HG03159 (cell line): ENCODE results near the gene TRIM44.
"Not testable (repeated sequence)": the region's sequence is repeated elsewhere in the genome, so short reads cannot be mapped to it uniquely, and the experiment has no call there.

ENCODE experiments used
- ATAC-seq: cut with Tn5 transposase; IDR thresholded peaks from one replicate; pipeline ENCODE4 v1.9.1; 2021; ENCODE audit warnings: mild to moderate bottlenecking, moderate library complexity; ENCODE audit not compliant: unreplicated experiment

Gene TRIM44

DNA sequence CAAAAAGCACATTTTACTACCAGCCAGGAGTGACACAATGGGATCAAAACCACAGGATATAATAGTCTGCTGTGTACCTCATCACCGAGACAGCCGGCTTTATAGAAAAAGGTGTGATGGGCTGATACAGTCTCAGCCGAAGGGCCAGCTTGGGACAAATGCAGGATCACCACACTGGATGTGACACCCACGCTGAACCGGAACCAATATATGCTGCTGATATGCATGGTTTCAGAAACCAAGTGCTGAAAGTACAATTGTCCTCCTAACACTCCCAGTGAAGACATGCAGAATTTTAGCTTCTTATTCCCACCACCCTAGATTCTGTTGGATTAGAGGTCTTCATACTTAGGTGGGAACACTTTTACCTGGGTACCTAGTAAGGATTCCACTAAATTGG, 184.3 kb downstream of the TRIM44 start:
- ATAC-seq, result no peak

DNA sequence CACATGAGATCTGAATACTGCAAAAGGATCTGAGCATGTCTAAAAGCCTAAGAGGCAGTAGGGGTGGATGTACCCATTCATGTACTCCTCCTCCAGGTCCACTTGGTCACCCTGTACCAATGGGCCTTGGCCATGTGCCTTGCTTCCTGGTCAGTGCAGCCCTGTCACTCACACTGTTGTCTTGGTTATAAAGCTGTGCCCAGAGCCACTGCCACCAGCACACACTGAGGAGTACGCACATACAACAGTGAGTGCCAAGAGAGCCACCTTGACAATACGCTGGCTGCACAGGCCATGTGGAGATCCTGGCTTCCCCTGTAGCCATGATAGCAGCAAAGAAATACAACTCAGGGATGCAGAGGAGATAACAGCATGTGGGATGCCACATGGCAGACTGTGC, 184.9 kb downstream of the TRIM44 start:
- no peak for ATAC-seq

DNA sequence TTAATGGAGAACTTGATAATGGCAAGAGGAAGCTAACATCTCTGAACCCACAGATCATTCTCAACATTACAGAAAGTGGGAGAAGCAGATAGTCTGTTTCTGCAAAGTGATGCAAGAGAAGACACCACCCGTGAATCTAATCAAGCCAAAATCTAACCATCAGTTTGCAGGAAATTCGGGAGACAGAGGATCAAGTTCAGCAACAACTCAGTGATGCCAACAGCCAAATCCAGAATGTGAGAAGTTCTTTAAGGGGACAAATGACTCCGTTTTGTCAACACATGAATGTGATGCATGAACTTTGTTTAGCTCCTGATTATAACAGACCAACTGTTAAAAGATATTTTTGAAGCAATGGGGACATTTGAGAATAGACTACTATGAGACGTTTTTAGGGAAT, 186.0 kb downstream of the TRIM44 start:
- no peak for ATAC-seq

DNA sequence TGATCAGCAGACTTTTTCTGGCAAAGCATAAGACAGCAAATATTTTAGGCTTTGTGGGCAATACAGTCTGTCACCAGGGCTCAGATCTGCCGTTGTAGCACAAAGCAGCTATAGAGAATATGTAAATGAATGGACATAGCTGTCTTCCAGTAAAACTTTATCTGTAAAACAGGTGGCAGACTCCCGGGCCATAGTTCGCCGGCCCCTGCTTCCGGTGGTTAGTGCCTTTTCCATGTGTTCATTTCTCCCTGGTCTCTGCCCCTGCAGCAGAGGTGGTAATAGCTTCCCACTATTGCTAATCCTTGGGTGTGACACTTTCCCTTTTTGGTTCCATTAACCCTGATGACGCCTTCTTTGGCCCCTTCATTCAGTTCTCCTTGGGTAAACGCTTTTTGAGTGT, 187.6 kb downstream of the TRIM44 start:
- no peak for ATAC-seq

DNA sequence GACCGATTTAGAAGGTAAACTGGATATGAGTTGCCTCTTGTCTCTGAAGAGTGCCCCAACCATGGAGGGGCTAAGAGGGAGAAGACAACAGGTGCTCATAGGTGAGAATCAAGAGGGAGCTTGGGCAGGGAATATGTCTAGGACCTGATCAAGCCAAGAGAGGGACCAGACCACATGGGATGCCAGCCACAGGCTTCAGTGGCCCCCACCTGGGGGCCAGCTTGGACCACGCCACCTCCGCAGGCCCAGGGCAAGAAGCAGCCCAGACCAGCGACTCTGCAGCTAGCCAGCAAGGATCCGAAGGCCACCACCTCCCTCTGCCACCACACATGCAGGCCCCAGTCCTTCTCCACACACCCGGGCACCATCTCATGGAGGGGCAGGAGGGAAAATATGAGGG, 188.8 kb downstream of the TRIM44 start:
- no peak for ATAC-seq

DNA sequence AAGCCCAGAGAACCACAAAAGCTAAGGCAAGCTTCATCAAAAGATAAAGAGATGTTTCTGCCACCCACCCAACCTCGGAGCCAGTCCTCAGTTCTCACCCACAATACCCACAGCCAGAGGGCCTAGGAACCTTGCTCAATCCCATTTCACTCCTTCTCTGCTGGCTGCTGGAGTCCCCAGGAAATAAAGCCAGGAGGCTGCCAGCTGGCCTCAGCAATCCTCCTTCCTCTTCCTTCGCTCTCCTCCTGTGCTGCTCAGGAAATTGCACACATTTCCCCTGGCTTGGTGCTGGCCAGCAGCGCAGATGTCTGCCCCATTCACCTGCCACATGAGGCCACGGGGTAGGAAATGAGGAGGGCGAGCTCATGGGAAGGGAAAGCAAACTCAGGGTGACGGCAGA, 189.5 kb downstream of the TRIM44 start:
- no peak for ATAC-seq

DNA sequence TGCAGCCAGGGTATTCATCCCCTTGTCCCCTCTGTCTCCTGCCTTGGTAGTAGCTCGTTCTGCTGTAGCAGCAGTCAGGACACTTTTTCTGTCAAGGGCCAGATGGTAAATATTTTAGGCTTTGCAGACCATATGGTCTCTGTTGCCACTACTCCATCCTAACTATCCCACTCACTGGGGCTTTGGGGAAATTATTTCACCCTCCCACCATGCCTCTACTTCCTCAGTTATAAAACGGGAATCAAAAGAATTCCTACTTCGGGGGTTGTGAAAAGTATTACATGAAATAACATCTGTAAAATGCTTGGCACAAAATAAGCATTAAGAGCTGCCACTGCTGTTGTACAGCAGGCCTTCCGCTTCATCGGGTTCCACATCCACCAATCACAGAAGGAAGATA, 191.4 kb downstream of the TRIM44 start:
- ATAC-seq, result no peak

DNA sequence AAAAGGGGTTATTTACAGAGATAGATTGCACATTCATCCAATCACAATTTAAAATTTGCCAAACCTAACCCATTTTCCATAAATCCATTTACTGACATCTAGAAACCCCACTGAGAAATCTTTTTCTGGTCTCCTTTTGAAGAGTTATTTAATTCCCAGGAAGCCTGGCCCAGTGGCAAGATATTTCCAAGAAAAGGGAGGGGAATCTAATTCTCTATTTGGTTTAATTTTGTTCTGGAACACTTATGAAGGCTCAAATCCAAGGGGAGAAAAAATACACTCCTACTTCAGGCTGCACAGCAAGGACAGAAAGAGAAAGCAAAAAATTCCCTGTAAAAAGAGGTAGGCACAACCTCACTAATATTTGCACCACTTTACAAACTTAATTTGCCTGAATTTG, 193.1 kb downstream of the TRIM44 start:
- no peak for ATAC-seq

DNA sequence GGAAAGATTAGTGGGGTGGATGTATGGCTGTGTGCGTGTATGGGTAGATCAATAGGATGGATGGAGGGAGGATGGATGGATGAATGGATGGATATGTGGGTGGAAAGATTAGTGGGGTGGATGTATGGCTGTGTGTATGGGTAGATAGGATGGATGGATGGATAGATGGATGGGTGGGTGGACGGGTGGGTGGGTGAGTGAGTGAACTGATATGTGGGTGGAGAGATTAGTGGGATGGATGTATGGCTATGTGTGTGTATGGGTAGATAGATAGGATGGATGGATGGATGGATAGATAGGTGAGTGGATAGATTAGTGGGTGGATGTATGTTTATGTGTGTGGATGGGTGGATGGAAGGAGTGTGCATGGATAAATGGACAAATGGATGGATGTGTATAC, 193.7 kb downstream of the TRIM44 start:
- ATAC-seq, result no peak

DNA sequence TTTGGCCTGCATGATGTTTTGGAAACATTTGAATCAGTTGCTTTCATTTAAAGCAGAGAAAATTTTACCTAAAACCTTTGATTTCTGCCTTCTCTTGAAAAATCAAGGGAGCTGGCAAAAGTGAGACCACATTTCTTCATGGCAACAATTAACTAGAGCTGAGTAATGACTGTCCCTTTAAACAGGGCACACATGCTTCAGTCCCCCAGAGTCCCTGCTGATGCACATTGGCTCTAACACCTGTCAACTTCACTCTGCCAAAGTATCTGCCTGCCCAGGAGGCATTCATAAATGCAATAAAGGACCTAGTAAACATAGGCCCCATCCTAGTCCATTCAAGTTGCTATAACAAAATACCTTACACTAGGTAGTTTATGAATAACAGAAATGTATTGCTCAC, 194.2 kb downstream of the TRIM44 start:
- no peak for ATAC-seq

DNA sequence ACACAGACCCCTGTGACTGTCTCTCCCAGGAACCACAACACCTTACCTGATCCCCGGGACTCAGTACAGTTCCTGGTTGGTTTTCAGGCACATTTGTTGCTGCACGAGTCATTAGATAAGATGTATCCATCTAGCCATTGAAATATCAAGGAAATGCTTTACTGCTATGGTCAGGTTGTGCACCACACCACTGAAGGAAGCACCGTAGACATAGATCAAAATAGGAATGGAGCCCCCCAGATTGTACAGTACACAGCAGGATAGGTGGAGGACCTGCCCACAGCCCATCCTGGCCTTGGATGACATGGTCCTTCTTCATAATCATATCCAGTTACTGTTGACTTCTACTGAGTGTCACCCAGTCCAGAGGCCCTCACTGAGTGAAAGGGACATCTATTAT, 195.3 kb downstream of the TRIM44 start:
- ATAC-seq, result no peak

DNA sequence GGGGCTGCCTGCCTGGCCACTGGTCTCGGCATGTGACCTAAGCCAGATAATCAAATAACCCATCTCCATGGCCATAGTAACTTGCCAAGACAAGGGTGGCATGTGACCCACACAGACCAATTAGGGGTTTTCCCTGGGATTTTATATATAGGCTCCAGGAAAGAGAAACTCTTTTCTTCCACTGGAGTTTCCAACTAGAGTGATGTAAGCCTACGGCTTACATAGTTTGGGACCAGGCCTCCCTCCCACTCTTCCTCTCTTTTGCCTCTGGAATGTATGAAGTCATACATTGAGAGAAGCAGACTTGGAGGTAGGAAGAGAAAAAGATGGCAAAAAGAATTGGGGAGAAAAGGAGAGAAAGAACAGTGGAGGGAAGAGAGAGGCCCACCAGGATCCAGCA, 196.7 kb downstream of the TRIM44 start:
- no peak for ATAC-seq

DNA sequence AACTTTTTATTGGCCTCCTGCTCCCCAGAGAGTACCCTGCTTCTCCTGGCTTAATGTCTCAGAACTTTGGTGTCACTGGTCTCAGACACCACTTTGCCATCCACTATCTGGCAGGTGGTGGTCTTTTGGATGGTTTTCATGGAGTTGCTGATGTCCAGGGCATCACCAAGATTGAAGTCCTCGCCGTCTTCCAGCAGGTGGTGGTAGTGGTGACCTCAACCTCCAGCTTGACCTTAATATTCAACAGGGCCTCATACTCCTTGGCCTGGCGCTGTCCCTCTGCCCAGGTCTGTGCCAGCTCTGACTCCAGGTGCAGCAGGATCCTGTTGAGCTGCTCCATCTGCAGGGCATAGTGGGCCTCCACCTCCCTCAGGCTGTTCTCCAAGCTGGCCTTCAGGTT, 197.6 kb downstream of the TRIM44 start:
- not testable (repeated sequence) for ATAC-seq

DNA sequence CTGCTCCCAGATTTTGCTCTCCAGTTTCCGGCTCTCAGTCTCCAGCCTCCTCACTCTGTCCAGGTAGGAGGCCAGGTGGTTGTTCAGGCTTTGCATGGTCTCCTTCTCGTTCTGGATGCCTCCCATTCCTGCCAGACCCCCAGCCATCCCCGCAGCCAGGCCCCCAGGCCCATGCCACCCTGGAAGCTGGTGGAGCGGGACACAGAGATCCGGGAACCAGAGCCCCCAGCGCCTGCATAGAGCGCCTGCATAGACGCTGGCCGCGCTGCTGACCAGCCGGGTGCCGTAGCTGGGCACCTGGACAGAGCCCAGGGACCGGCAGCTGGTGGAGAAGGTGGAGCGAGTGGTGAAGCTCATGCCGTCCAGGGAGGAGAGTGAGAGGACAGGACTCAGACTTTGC, 198.6 kb downstream of the TRIM44 start:
- no peak for ATAC-seq

DNA sequence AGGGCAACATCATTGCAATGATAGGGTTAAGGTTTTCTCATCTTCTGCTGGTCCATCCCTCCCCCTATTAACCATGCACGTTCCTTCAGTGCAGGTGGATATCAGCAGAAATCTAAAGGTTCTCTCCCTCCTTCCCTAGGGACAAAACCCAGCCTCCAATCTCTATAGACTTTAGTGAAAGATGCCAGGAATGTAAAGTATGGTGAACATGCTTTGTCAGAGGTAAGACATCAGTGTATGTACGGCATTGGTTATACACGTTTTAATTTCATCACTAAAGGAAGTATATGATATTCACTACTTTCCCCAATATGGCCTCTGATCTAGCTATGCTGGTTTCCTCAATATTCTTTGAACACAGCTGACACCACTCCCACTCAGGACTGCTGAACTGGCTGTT, 200.1 kb downstream of the TRIM44 start:
- no peak for ATAC-seq

DNA sequence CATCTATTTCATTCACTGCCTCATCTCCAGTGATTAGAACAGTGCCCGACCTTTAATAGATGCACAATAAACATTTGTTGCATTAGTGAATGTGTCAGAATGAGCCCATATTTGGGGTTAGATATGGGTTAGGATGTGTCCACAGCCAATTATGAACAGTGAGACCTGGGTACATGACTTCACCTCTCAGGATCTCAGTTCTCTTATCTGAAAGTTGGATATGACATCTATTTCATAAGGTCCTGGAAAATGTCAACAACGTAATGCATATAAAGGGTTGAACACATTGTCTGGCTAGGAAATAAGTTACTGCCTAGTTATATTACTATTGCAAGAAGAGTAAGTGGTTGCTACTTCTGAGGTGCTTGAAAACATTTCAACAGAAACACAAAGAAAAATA, 201.6 kb downstream of the TRIM44 start:
- no peak for ATAC-seq

DNA sequence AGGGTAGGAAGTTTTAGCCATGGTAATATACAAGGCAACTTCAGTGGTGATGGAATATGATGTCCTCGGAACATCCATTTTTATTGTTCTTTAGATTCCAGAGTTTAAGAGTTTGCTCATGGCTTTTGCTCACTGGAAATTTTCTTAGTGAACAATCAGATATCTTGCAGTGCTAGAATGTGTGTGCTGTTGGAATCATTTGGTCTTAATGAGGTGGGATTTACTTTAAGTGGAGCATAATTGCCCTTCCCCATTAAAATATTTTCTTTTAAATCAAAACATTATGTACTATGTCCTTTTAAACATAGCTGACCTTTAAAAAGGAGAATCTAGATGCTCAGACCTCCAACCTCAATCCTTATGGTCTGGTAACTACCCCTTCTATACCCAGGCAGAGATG, 204.0 kb downstream of the TRIM44 start:
- ATAC-seq, result no peak
